K562 (cell line): ENCODE data around the gene ZNF32. TPM values are rescaled to one million over a fixed set of nuclear protein-coding genes. Genes with fewer than 3 reads are reported as not detected.

Experiments used
- CREM ChIP-seq: IDR thresholded peaks from 2 replicates; pipeline ENCODE4 v1.6.1; 2014; ENCODE audit warnings: antibody characterized with exemption, low read depth
- ETV1 ChIP-seq: fragments of 450-650 bp; conservative IDR thresholded peaks from 2 replicates; pipeline ENCODE4 v1.6.1; 2016; ENCODE audit warnings: missing genetic modification characterization, control low read depth, low read depth, missing compliant biosample characterization
- MAZ ChIP-seq, 2 experiments: fragments of 450-650 bp in 1 of 2; sonication (generic) in 1 of 2; formaldehyde crosslinking; IDR thresholded peaks in 1 of 2; conservative IDR thresholded peaks in 1 of 2; 2 replicates each; pipeline versions ENCODE4 v1.4.0 to v1.5.0; 2020; ENCODE audit warnings: mild to moderate bottlenecking in 1 of 2, missing genetic modification reagents in 1 of 2
- MTA3 ChIP-seq: fragments of 450-650 bp; formaldehyde crosslinking; IDR thresholded peaks from 2 replicates; pipeline ENCODE4 v1.6.1; 2017; ENCODE audit warnings: mild to moderate bottlenecking, borderline replicate concordance
- POLR2G ChIP-seq: fragments of 200-400 bp; formaldehyde crosslinking; IDR thresholded peaks from 2 replicates; pipeline ENCODE4 v1.6.1; 2017; ENCODE audit warnings: low read depth, mild to moderate bottlenecking, antibody characterized with exemption, low read length, moderate library complexity
- RB1 ChIP-seq: fragments of 450-650 bp; IDR thresholded peaks from 2 replicates; pipeline ENCODE4 v1.6.1; 2017; ENCODE audit warnings: low read depth, mild to moderate bottlenecking
- RBFOX2 ChIP-seq: fragments of 200-400 bp; formaldehyde crosslinking; IDR thresholded peaks from 2 replicates; pipeline ENCODE4 v1.6.1; 2017; ENCODE audit warnings: low read depth, mild to moderate bottlenecking, low read length, moderate library complexity
- RBM14 ChIP-seq: fragments of 200-400 bp; formaldehyde crosslinking; IDR thresholded peaks from 2 replicates; pipeline ENCODE4 v1.6.1; 2018; ENCODE audit warnings: low read depth, mild to moderate bottlenecking, low read length, moderate library complexity, borderline replicate concordance; ENCODE audit not compliant: insufficient read depth
- SMAD4 ChIP-seq: fragments of 250-450 bp; sonication (Bioruptor Pico); conservative IDR thresholded peaks from 2 replicates; pipeline ENCODE4 v1.8.0; 2021; ENCODE audit warnings: inconsistent platforms, mild to moderate bottlenecking, moderate library complexity
- SMC3 ChIP-seq: conservative IDR thresholded peaks from 2 replicates; pipeline ENCODE4 v1.6.1; 2011; ENCODE audit warnings: low read depth, low read length, improper control_type of control experiment; ENCODE audit not compliant: insufficient read depth
- ZKSCAN1 ChIP-seq: fragments of 150-350 bp; IDR thresholded peaks from 2 replicates; pipeline ENCODE4 v1.6.1; 2016; ENCODE audit warnings: low read depth, low read length
- ZNF175 ChIP-seq: fragments of 200-800 bp; sonication (Bioruptor generic); IDR thresholded peaks from 2 replicates; pipeline ENCODE4 v1.6.1; 2016; ENCODE audit warnings: low read depth, mild to moderate bottlenecking, missing genetic modification characterization, missing compliant biosample characterization
- ZNF717 ChIP-seq: fragments of 250-450 bp; sonication (Bioruptor Pico); IDR thresholded peaks from 2 replicates; pipeline ENCODE4 v1.5.0; 2021
- polyA plus RNA-seq, 8 experiments: library from polyadenylated mRNA; depleted of rRNA in 4 of 8; stranded (reverse) in 5 of 8; unstranded in 3 of 8; fragments of >200 nt; fragmentation: Nextera tagmentation in 2 of 8; fragmentation: Illumina TruSeq in 1 of 8; extraction: Ambion mirVana in 2 of 8; extraction: Trizol in 1 of 8; gene quantifications; 2 replicates each; pipeline versions ENCODE4 v1.2.1 to v1.2.3, GENCODE V29; 2011 to 2014; ENCODE audit warnings: inconsistent platforms in 1 of 8, missing spikeins in 1 of 8
- total RNA-seq, 7 experiments: library from RNA; depleted of rRNA in 6 of 7; stranded (reverse); fragments of >200 nt in 6 of 7; fragmentation: Illumina TruSeq in 2 of 7; extraction: Trizol in 2 of 7; gene quantifications; 2 replicates each; pipeline versions ENCODE4 v1.2.1 to v1.2.3, GENCODE V29; 2011 to 2021; ENCODE audit warnings: low replicate concordance in 1 of 7
- TF ChIP-seq, protein P1 (sequence below): sonication (generic); formaldehyde crosslinking; IDR thresholded peaks from 2 replicates; pipeline ENCODE4 v1.8.0; 2022; ENCODE audit warnings: missing genetic modification reagents, mild to moderate bottlenecking, moderate library complexity, borderline replicate concordance
- TF ChIP-seq, protein P2 (sequence below), 3 experiments: fragments of 200-800 bp in 1 of 3; fragments of 250-450 bp in 1 of 3; fragments of 450-650 bp in 1 of 3; sonication (Bioruptor Pico) in 1 of 3; sonication (Bioruptor generic) in 1 of 3; formaldehyde crosslinking in 1 of 3; IDR thresholded peaks; 2 replicates each; pipeline versions ENCODE4 v1.6.1 to v1.8.0; 2016 to 2022; ENCODE audit warnings: mild to moderate bottlenecking in 2 of 3, missing genetic modification characterization in 2 of 3, missing compliant biosample characterization in 1 of 3, moderate library complexity in 1 of 3
- TF ChIP-seq, protein P3 (sequence below): fragments of 450-650 bp; formaldehyde crosslinking; conservative IDR thresholded peaks from 2 replicates; pipeline ENCODE4 v1.4.0; 2022; ENCODE audit warnings: mild to moderate bottlenecking, missing genetic modification characterization

ZNF32 gene
- total and polyA plus RNA-seq, 9 of the 15 experiments (the other 6 are each of a cell fraction or from before 2014, with no cell fraction given): 17.3 to 57.0 (median 26.3) TPM

DNA sequence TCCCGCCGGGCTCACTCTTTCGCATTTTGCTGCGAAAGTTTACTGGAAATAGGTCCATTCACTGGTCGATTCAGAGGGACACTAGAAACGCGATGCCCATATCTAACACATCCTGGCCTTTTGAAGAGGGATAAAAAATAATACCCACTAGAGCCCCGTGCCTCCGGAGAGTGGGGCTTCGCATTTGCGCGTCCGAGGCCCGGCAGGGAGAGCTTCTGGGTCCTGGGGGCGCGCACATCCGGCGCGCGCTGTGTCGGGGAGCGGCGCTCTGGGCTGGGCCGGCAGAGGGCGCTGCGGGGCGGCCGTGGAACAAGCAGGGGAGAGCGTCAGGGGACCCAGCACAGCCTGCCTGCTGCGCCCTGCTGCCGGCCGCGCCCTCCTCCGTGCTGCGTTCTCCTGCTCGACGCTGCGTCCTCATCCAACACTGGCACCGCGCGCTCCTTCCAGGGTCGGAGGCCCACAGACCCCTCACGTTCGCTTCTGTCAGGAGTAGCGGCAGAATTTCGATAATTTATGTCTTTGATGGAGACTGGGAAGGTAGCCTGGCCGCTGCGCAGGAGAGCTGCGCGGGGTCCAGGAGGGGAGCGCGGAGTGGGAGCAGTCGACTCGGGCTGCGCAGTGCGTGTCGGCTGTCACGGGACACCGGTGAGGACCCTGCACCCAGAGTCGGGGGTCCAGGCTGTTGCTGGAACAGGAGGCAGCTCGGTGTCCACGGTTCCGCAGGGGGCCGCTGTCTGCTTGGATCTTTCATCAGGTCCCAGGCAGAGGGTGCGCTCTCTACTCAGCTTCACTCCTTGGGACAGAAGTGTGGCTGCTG is 41.5 kb upstream of the ZNF32 start (continued):
- TF ChIP-seq, protein P1, sequence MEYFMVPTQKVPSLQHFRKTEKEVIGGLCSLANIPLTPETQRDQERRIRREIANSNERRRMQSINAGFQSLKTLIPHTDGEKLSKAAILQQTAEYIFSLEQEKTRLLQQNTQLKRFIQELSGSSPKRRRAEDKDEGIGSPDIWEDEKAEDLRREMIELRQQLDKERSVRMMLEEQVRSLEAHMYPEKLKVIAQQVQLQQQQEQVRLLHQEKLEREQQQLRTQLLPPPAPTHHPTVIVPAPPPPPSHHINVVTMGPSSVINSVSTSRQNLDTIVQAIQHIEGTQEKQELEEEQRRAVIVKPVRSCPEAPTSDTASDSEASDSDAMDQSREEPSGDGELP (CRISPR knock-in tag): peak; percentile 37; the same call in 1 of the 2 replicates
- TF ChIP-seq ETV1: peak; percentile 74; the same call in 1 of the 2 replicates
- 0 out of 2 replicates have a peak, but pooled peaks have one; percentile 25 for TF ChIP-seq RBM14
- peak; percentile 57 for TF ChIP-seq CREM
- TF ChIP-seq MTA3: 0 out of 2 replicates have a peak, but pooled peaks have one; percentile 27
- TF ChIP-seq, protein P2, sequence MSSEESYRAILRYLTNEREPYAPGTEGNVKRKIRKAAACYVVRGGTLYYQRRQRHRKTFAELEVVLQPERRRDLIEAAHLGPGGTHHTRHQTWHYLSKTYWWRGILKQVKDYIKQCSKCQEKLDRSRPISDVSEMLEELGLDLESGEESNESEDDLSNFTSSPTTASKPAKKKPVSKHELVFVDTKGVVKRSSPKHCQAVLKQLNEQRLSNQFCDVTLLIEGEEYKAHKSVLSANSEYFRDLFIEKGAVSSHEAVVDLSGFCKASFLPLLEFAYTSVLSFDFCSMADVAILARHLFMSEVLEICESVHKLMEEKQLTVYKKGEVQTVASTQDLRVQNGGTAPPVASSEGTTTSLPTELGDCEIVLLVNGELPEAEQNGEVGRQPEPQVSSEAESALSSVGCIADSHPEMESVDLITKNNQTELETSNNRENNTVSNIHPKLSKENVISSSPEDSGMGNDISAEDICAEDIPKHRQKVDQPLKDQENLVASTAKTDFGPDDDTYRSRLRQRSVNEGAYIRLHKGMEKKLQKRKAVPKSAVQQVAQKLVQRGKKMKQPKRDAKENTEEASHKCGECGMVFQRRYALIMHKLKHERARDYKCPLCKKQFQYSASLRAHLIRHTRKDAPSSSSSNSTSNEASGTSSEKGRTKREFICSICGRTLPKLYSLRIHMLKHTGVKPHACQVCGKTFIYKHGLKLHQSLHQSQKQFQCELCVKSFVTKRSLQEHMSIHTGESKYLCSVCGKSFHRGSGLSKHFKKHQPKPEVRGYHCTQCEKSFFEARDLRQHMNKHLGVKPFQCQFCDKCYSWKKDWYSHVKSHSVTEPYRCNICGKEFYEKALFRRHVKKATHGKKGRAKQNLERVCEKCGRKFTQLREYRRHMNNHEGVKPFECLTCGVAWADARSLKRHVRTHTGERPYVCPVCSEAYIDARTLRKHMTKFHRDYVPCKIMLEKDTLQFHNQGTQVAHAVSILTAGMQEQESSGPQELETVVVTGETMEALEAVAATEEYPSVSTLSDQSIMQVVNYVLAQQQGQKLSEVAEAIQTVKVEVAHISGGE (CRISPR knock-in tag; IDR thresholded peaks at IDR 0.05): 0 out of 6 replicates have a peak, but pooled peaks of 1 of the 3 experiments have one; percentile 30
- TF ChIP-seq RBFOX2: peak; percentile 58
- TF ChIP-seq RB1: peak; percentile 66; the same call in 1 of the 2 replicates
- TF ChIP-seq ZNF175 (CRISPR knock-in tag): peak; percentile 50; the same call in 1 of the 2 replicates
- 0 out of 2 replicates have a peak, but pooled peaks have one; percentile 13 for TF ChIP-seq ZKSCAN1
- no peak; the same call in 1 of the 2 replicates for TF ChIP-seq SMAD4 (CRISPR knock-in tag)
- peak; percentile 37; the same call in 1 of the 2 replicates for TF ChIP-seq POLR2G
- TF ChIP-seq ZNF717: no peak
- TF ChIP-seq, protein P3, sequence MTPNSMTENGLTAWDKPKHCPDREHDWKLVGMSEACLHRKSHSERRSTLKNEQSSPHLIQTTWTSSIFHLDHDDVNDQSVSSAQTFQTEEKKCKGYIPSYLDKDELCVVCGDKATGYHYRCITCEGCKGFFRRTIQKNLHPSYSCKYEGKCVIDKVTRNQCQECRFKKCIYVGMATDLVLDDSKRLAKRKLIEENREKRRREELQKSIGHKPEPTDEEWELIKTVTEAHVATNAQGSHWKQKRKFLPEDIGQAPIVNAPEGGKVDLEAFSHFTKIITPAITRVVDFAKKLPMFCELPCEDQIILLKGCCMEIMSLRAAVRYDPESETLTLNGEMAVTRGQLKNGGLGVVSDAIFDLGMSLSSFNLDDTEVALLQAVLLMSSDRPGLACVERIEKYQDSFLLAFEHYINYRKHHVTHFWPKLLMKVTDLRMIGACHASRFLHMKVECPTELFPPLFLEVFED (CRISPR knock-in tag): no peak
- TF ChIP-seq MAZ (CRISPR knock-in tag; conservative IDR thresholded peaks at IDR 0.05 in 1 of 2, IDR thresholded peaks at IDR 0.05 in 1 of 2): peak; percentile 36 to 72; a peak in 3 of 4 replicates
- peak; percentile 81 for TF ChIP-seq SMC3
